Measurements from ENCODE around the gene RNF138. TPM values are rescaled to one million over a fixed set of nuclear protein-coding genes. Genes with fewer than 3 reads are reported as not detected.

The RNF138 gene
- total and polyA plus RNA-seq, 4 donors = 6.9 to 24.7 (median 12.3) TPM

DNA sequence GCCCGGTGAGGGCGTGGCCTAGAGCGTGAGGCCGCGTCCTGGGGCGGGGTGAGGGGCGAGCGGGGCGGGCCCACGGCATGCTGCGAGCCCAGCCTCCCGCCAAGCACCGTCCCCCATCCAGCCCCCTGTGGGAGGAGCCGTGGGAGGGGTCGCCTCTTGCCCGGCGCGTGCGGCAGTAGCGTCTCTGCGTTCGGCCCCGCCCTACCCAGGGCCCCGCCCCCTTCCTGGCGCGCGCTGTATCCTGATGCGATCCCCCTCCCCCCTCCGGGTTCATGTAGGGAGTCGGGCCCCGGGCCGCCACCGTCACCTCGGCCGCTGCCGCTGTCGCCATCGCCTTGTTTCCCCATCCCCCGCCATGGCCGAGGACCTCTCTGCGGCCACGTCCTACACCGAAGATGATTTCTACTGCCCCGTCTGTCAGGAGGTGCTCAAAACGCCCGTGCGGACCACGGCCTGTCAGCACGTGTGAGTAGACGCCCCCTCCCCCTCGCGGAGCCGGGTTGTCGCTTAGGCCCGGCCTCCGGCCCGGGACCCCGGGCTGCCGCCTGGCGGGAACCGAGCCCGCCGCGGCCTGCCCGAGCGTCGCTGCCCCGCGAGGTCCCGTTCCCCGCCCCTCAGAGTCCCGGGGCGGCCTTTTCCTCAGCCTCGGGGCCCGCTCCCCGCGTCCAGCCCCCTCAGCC, 888 bp downstream of the RNF138 start:
- H3K27me3 ChIP-seq (ENCODE audit: control insufficient read depth in 4 of 4, insufficient read depth in 4 of 4, low read length in 3 of 4) = no peaks in the 10 kb centered on the region
- peak; percentile 99 for DNase-seq (ENCODE audit: low spot score)
- WGBS = under 1% methylated on average over 77 of the region's 77 CpGs
- H3K9me3 ChIP-seq (ENCODE audit: control insufficient read depth in 4 of 4, low read length in 3 of 4) = no peaks in the 10 kb centered on the region
- peaks cover 7 to 45% (median 34%) of the 10 kb centered on the region in 4 donors for H3K4me1 ChIP-seq (ENCODE audit: control insufficient read depth in 4 of 4, insufficient read depth in 4 of 4, low read length in 3 of 4)
- peak overlapping the region; percentile 76 to 96 (median 89) for H3K4me3 ChIP-seq (ENCODE audit: low read depth in 1 of 3, low read length in 3 of 3)
- H3K9ac ChIP-seq (ENCODE audit: low read depth in 1 of 2, low read length in 2 of 2) = peak overlapping the region; percentile 50 to 65
- TF ChIP-seq GABPA (IDR thresholded peaks at IDR 0.05 in 1 of 2, conservative IDR thresholded peaks at IDR 0.05 in 1 of 2) (no peak), RAD21 (IDR thresholded peaks at IDR 0.05) (no peak), FOXA2 (IDR thresholded peaks at IDR 0.05) (no peak), FOXA1 (IDR thresholded peaks at IDR 0.05) (no peak), TAF1 (conservative IDR thresholded peaks at IDR 0.05) (no peak), ATF3 (IDR thresholded peaks at IDR 0.05) (no peak), SP1 (IDR thresholded peaks at IDR 0.05) (peak; percentile 56), HNF4G (IDR thresholded peaks at IDR 0.05) (no peak), HNF4A (conservative IDR thresholded peaks at IDR 0.05) (no peak), RXRA (IDR thresholded peaks at IDR 0.05) (peak; percentile 44 to 66), YY1 (IDR thresholded peaks at IDR 0.05) (no peak), JUND (IDR thresholded peaks at IDR 0.05) (no peak), EGR1 (IDR thresholded peaks at IDR 0.05; ENCODE audit: low read depth in 2 of 2) (peak in 1 of 2 donors; percentile 14), NR2F2 (IDR thresholded peaks at IDR 0.05) (no peak), ZBTB33 (IDR thresholded peaks at IDR 0.05) (no peak), REST (IDR thresholded peaks at IDR 0.05) (no peak)
- TF ChIP-seq, protein P1, sequence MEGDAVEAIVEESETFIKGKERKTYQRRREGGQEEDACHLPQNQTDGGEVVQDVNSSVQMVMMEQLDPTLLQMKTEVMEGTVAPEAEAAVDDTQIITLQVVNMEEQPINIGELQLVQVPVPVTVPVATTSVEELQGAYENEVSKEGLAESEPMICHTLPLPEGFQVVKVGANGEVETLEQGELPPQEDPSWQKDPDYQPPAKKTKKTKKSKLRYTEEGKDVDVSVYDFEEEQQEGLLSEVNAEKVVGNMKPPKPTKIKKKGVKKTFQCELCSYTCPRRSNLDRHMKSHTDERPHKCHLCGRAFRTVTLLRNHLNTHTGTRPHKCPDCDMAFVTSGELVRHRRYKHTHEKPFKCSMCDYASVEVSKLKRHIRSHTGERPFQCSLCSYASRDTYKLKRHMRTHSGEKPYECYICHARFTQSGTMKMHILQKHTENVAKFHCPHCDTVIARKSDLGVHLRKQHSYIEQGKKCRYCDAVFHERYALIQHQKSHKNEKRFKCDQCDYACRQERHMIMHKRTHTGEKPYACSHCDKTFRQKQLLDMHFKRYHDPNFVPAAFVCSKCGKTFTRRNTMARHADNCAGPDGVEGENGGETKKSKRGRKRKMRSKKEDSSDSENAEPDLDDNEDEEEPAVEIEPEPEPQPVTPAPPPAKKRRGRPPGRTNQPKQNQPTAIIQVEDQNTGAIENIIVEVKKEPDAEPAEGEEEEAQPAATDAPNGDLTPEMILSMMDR (IDR thresholded peaks at IDR 0.05; ENCODE audit: low read depth, low read length, missing input control) = no peak
- TF ChIP-seq, protein P2, sequence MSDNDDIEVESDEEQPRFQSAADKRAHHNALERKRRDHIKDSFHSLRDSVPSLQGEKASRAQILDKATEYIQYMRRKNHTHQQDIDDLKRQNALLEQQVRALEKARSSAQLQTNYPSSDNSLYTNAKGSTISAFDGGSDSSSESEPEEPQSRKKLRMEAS (IDR thresholded peaks at IDR 0.05) = no peak
- peaks cover 0 to 4% (median 0%) of the 10 kb centered on the region in 4 donors for H3K36me3 ChIP-seq (ENCODE audit: control insufficient read depth in 4 of 4, insufficient read depth in 3 of 4, low read depth in 1 of 4, low read length in 3 of 4)
- peak overlapping the region; percentile 98 to 100 for H3K27ac ChIP-seq (ENCODE audit: low read depth in 1 of 2, low read length in 2 of 2)
